ENCODE measurements around the gene PPP1R27. TPM values are rescaled to one million over a fixed set of nuclear protein-coding genes. Genes with fewer than 3 reads are reported as not detected.

PPP1R27 gene
- total and polyA plus RNA-seq, 2 donors (not counting 3 experiments of a cell fraction or from before 2014, with no cell fraction given) = not detected

GRCh38 chr17:81810892-81811704, 23.8 kb downstream of the PPP1R27 start:
- H3K9me1 ChIP-seq (replicated peaks; ENCODE audit: control insufficient read depth, extremely low read depth, insufficient read depth, low read length) = no peaks in the 10 kb centered on the region
- H3K36me3 ChIP-seq (ENCODE audit: control insufficient read depth in 2 of 2, extremely low read depth in 1 of 2, insufficient read depth in 2 of 2, low read length in 2 of 2) = no peaks in the 10 kb centered on the region
- intact Hi-C loops (cut with micrococcal nuclease) (no loop called here), dilution Hi-C loops (cut with MboI; ENCODE audit: extremely low pct_ligation_motif_present, low sequenced_read_pairs) (no loop called here)
- H4K20me1 ChIP-seq (replicated peaks; ENCODE audit: control insufficient read depth, extremely low read depth, insufficient read depth, low read length) = no peaks in the 10 kb centered on the region
- ChIA-PET POLR2A (no interaction called here), CTCF (interaction anchor here (0.6 kb wide), 1 partner anchor 812 kb away, joined by 3 read pairs; no protein-coding TSS in a partner anchor)
- FAIRE-seq (no peak), DNase-seq (ENCODE audit: low read depth, low spot score) (no peak)
- no peak overlapping the region for H2AFZ ChIP-seq (ENCODE audit: low read depth, low read length)
- H3K4me1 ChIP-seq (ENCODE audit: control insufficient read depth, extremely low read depth, insufficient read depth, low read length) = no peaks in the 10 kb centered on the region
- BruUV-seq (replicated peaks) = no TSS peak
- no peak overlapping the region for H3K9ac ChIP-seq (replicated peaks; ENCODE audit: extremely low read depth, insufficient read depth, low read length)
- H3K4me2 ChIP-seq (ENCODE audit: insufficient read depth, low read length) = no peak overlapping the region
- no peaks in the 10 kb centered on the region for H3K9me3 ChIP-seq (replicated peaks; ENCODE audit: control insufficient read depth, insufficient read depth, low read length)
- no peak for TF ChIP-seq JUN (IDR thresholded peaks at IDR 0.05; ENCODE audit: borderline replicate concordance, insufficient read depth, insufficient read length, low read depth)
- H3K4me3 ChIP-seq (replicated peaks in 1 of 3; ENCODE audit: insufficient read depth in 1 of 3, low read depth in 1 of 3, low read length in 3 of 3) = no peak overlapping the region
- H3K27me3 ChIP-seq (ENCODE audit: control insufficient read depth in 2 of 2, insufficient read depth in 2 of 2, low read length in 2 of 2) = peaks cover 0 to under 1% of the 10 kb centered on the region in 2 experiments
- no peaks in the 10 kb centered on the region for H3K79me2 ChIP-seq (ENCODE audit: control insufficient read depth, insufficient read depth, low read length)
- no peak overlapping the region for H3K27ac ChIP-seq (ENCODE audit: insufficient read depth, low read depth, low read length)

GRCh38 chr17:81810476-81810875, 24.4 kb downstream of the PPP1R27 start:
- Histone ChIP-seq H2AFZ (ENCODE audit: low read depth, low read length) (no peak overlapping the region), H3K9ac (replicated peaks; ENCODE audit: extremely low read depth, insufficient read depth, low read length) (no peak overlapping the region), H3K4me1 (ENCODE audit: control insufficient read depth, extremely low read depth, insufficient read depth, low read length) (no peaks in the 10 kb centered on the region), H3K9me1 (replicated peaks; ENCODE audit: control insufficient read depth, extremely low read depth, insufficient read depth, low read length) (no peaks in the 10 kb centered on the region), H3K9me3 (replicated peaks; ENCODE audit: control insufficient read depth, insufficient read depth, low read length) (no peaks in the 10 kb centered on the region), H3K4me3 (replicated peaks in 1 of 3; ENCODE audit: insufficient read depth in 1 of 3, low read depth in 1 of 3, low read length in 3 of 3) (no peak overlapping the region), H3K27ac (ENCODE audit: insufficient read depth, low read depth, low read length) (no peak overlapping the region), H3K27me3 (ENCODE audit: control insufficient read depth in 2 of 2, insufficient read depth in 2 of 2, low read length in 2 of 2) (peaks cover 3 to 6% of the 10 kb centered on the region in 2 experiments), H3K36me3 (ENCODE audit: control insufficient read depth in 2 of 2, extremely low read depth in 1 of 2, insufficient read depth in 2 of 2, low read length in 2 of 2) (no peaks in the 10 kb centered on the region), H3K4me2 (ENCODE audit: insufficient read depth, low read length) (no peak overlapping the region), H4K20me1 (replicated peaks; ENCODE audit: control insufficient read depth, extremely low read depth, insufficient read depth, low read length) (no peaks in the 10 kb centered on the region), H3K79me2 (ENCODE audit: control insufficient read depth, insufficient read depth, low read length) (no peaks in the 10 kb centered on the region)
- intact Hi-C loops (cut with micrococcal nuclease) = no loop called here
- CTCF ChIA-PET = interaction anchor here (0.6 kb wide), 1 partner anchor 812 kb away, joined by 3 read pairs; no protein-coding TSS in a partner anchor
- DNase-seq (ENCODE audit: low read depth, low spot score) (no peak), FAIRE-seq (no peak)
- POLR2A ChIA-PET = no interaction called here
- no TSS peak for BruUV-seq (replicated peaks)
- dilution Hi-C loops (cut with MboI; ENCODE audit: extremely low pct_ligation_motif_present, low sequenced_read_pairs) = no loop called here
- TF ChIP-seq JUN (IDR thresholded peaks at IDR 0.05; ENCODE audit: borderline replicate concordance, insufficient read depth, insufficient read length, low read depth) (no peak), FOS (IDR thresholded peaks at IDR 0.05; ENCODE audit: borderline replicate concordance, insufficient read depth, low read length) (no peak), MYC (IDR thresholded peaks at IDR 0.05; ENCODE audit: low read depth, low read length) (no peak), EZH2 (IDR thresholded peaks at IDR 0.05; ENCODE audit: borderline replicate concordance, low read depth, low read length, severe bottlenecking) (no peak), GATA2 (IDR thresholded peaks at IDR 0.05; ENCODE audit: insufficient read depth, insufficient read length, low read depth, low read length) (no peak), MAX (IDR thresholded peaks at IDR 0.05; ENCODE audit: insufficient read depth, insufficient read length) (no peak), POLR2AphosphoS5 (IDR thresholded peaks at IDR 0.05; ENCODE audit: insufficient read depth, low read depth, low read length) (no peak), POLR2A (IDR thresholded peaks at IDR 0.05; ENCODE audit: low read depth, low read length) (no peak), CTCF (IDR thresholded peaks at IDR 0.05; ENCODE audit: extremely low read depth in 1 of 2, insufficient read depth in 1 of 2, low read depth in 1 of 2, low read length in 2 of 2) (no peak)

Data from endothelial cell of umbilical vein (primary cell).